ENCODE data around the gene PROX1. TPM values are rescaled to one million over a fixed set of nuclear protein-coding genes. Genes with fewer than 3 reads are reported as not detected.
A peak's percentile ranks its signal among the peaks of the same experiment; 100 is the strongest.

PROX1 gene
- total and polyA plus RNA-seq, 8 donors: 8.4 to 66.4 (median 33.3) TPM

- peak in 3 of 4 donors; percentile 1 to 24 (median 7) for ATAC-seq
- Histone ChIP-seq H3K4me3 (peak overlapping the region; percentile 46 to 67 (median 54)), H3K27me3 (no peaks in the 10 kb centered on the region)
These were observed 1.5 kb downstream of the PROX1 start for GRCh38 chr1:213989002-213989855.

GRCh38 chr1:213993929-213994328 is 6.2 kb downstream of the PROX1 start:
- Histone ChIP-seq H3K36me3 (peaks cover 0 to 6% (median 0%) of the 10 kb centered on the region in 3 donors), H3K27ac (no peak overlapping the region), H3K27me3 (no peaks in the 10 kb centered on the region), H3K4me1 (peaks cover 0 to 9% (median 5%) of the 10 kb centered on the region in 3 donors), H3K9me3 (no peaks in the 10 kb centered on the region), H3K4me3 (no peak overlapping the region)
- ATAC-seq: no peak
- intact Hi-C loops (cut with DNase I): no loop called here
- DNase-seq: no peak
- TF ChIP-seq CTCF (IDR thresholded peaks at IDR 0.05): no peak
- 57 to 63% methylated on average over 2 of the region's 2 CpGs for WGBS, 2 donors
- FAIRE-seq: no peak

More at GRCh38 chr1:213989002-213989855, 1.5 kb downstream of the PROX1 start:
- peak overlapping the region; percentile 83 to 94 (median 91) for H3K27ac ChIP-seq
- intact Hi-C loops (cut with DNase I): loop anchor here in 1 of 3 donors (10.0 kb wide), 1 partner anchor 404 kb away; no protein-coding TSS in a partner anchor
- FAIRE-seq: no peak
- no peaks in the 10 kb centered on the region for H3K9me3 ChIP-seq
- DNase-seq: peak in 3 of 6 donors; percentile 55 to 78 (median 65)
- TF ChIP-seq CTCF (IDR thresholded peaks at IDR 0.05): no peak
- H3K4me1 ChIP-seq: peaks cover 0 to 9% (median 5%) of the 10 kb centered on the region in 3 donors
- WGBS, 2 donors: 1 to 2% methylated on average over 39 of the region's 39 CpGs
- H3K36me3 ChIP-seq: no peaks in the 10 kb centered on the region

- DNase-seq (no peak), ATAC-seq (no peak), FAIRE-seq (no peak)
- no peak for TF ChIP-seq CTCF (IDR thresholded peaks at IDR 0.05)
- 23 to 35% methylated on average over 5 of the region's 5 CpGs for WGBS, 2 donors
- Histone ChIP-seq H3K36me3 (peaks cover 0 to 6% (median 0%) of the 10 kb centered on the region in 3 donors), H3K9me3 (no peaks in the 10 kb centered on the region), H3K27ac (no peak overlapping the region), H3K4me3 (no peak overlapping the region), H3K27me3 (no peaks in the 10 kb centered on the region), H3K4me1 (peaks cover 0 to 9% (median 5%) of the 10 kb centered on the region in 3 donors)
- intact Hi-C loops (cut with DNase I): no loop called here
These were observed 7.1 kb downstream of the PROX1 start for GRCh38 chr1:213994888-213995287.

GRCh38 chr1:213995603-213996002 is 7.8 kb downstream of the PROX1 start:
- Histone ChIP-seq H3K9me3 (no peaks in the 10 kb centered on the region), H3K27me3 (no peaks in the 10 kb centered on the region), H3K4me3 (no peak overlapping the region), H3K36me3 (peaks cover 0 to 6% (median 0%) of the 10 kb centered on the region in 3 donors), H3K27ac (no peak overlapping the region), H3K4me1 (peaks cover 0 to 9% (median 5%) of the 10 kb centered on the region in 3 donors)
- WGBS, 2 donors: 70 to 76% methylated on average over 2 of the region's 2 CpGs
- peak; percentile 9 for FAIRE-seq
- no peak for TF ChIP-seq CTCF (IDR thresholded peaks at IDR 0.05)
- ATAC-seq: no peak
- intact Hi-C loops (cut with DNase I): no loop called here
- DNase-seq: no peak

Measured in pancreas (tissue), 10 donors.